Measurements from ENCODE around the gene GCSAML.

GCSAML gene

GRCh38 chr1:247536340-247536739 is 12.6 kb upstream of the GCSAML start, which contains the start of gene OR2C3:
TSS of gene OR2C3 (minus strand) at chr1:247536440. CDS start at chr1:247532511, 3,929 bp downstream.
- peaks cover 0 to under 1% of the 10 kb centered on the region in 2 experiments for H3K4me1 ChIP-seq (ENCODE audit: control insufficient read depth in 1 of 2, insufficient read depth in 1 of 2, low read depth in 1 of 2, low read length in 1 of 2)
- H3K9me3 ChIP-seq, result no peaks in the 10 kb centered on the region
- TF ChIP-seq, protein P1, sequence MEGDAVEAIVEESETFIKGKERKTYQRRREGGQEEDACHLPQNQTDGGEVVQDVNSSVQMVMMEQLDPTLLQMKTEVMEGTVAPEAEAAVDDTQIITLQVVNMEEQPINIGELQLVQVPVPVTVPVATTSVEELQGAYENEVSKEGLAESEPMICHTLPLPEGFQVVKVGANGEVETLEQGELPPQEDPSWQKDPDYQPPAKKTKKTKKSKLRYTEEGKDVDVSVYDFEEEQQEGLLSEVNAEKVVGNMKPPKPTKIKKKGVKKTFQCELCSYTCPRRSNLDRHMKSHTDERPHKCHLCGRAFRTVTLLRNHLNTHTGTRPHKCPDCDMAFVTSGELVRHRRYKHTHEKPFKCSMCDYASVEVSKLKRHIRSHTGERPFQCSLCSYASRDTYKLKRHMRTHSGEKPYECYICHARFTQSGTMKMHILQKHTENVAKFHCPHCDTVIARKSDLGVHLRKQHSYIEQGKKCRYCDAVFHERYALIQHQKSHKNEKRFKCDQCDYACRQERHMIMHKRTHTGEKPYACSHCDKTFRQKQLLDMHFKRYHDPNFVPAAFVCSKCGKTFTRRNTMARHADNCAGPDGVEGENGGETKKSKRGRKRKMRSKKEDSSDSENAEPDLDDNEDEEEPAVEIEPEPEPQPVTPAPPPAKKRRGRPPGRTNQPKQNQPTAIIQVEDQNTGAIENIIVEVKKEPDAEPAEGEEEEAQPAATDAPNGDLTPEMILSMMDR (IDR thresholded peaks at IDR 0.05), result no peak
- H3K27me3 ChIP-seq, result no peaks in the 10 kb centered on the region
- no peak within 1 kb of the TSS for H3K27ac ChIP-seq
- H3K36me3 ChIP-seq, result no peaks in the 10 kb centered on the region
- no peak within 1 kb of the TSS for H3K4me3 ChIP-seq (ENCODE audit: low read depth in 1 of 2, low read length in 1 of 2)

DNA sequence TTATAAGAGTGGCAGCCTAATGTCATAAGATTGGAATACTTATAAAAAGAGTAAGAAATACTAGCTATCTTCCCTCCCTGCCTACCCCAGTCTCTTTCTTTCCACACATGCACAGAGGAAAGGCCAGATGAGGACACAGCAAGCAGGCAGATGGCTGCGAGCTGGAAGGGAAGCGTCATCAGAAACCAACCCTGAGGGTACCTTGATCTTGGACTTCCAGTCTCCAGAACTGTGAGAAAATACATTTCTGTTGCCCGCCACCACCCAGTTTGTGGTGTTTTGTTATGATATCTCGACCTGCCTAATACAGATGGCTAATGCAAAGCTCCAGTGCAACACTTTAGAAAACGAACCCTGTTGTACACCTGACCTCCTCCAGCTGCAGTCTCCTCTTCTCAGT is 10.4 kb upstream of the GCSAML start:
- Histone ChIP-seq H3K36me3 (no peaks in the 10 kb centered on the region), H3K27me3 (no peaks in the 10 kb centered on the region), H3K4me1 (ENCODE audit: control insufficient read depth in 1 of 2, insufficient read depth in 1 of 2, low read depth in 1 of 2, low read length in 1 of 2) (no peaks in the 10 kb centered on the region), H3K4me3 (ENCODE audit: low read depth in 1 of 2, low read length in 1 of 2) (no peak overlapping the region), H3K9me3 (no peaks in the 10 kb centered on the region), H3K27ac (no peak overlapping the region)
- TF ChIP-seq, protein P1 (IDR thresholded peaks at IDR 0.05), result no peak

GRCh38 chr1:247539215-247539614 is 9.7 kb upstream of the GCSAML start:
- Histone ChIP-seq H3K27me3 (no peaks in the 10 kb centered on the region), H3K36me3 (no peaks in the 10 kb centered on the region), H3K4me1 (ENCODE audit: control insufficient read depth in 1 of 2, insufficient read depth in 1 of 2, low read depth in 1 of 2, low read length in 1 of 2) (no peaks in the 10 kb centered on the region), H3K4me3 (ENCODE audit: low read depth in 1 of 2, low read length in 1 of 2) (no peak overlapping the region), H3K9me3 (no peaks in the 10 kb centered on the region), H3K27ac (no peak overlapping the region)
- TF ChIP-seq, protein P1 (IDR thresholded peaks at IDR 0.05), result no peak

DNA sequence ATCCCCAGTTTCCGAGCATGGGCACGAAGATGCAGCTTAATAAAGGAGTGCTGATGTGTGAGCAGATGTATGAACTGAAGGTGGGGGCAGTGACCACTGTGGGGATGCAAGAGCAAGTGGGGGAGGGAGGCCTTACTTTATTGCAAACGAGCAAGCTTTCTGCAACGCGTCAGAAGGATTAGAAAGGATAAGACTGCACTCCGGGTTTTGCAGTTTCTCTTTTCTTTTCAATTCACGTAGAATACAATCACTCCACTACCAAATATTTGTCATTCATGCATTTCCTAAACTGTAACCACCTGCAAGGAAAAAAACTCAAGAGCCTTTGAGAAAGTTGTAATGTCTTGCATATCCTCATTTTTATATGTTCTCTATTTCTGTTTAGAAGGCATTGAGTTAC is 8.4 kb upstream of the GCSAML start:
- Histone ChIP-seq H3K9me3 (no peaks in the 10 kb centered on the region), H3K4me3 (ENCODE audit: low read depth in 1 of 2, low read length in 1 of 2) (no peak overlapping the region), H3K36me3 (no peaks in the 10 kb centered on the region), H3K27ac (no peak overlapping the region), H3K4me1 (ENCODE audit: control insufficient read depth in 1 of 2, insufficient read depth in 1 of 2, low read depth in 1 of 2, low read length in 1 of 2) (no peaks in the 10 kb centered on the region), H3K27me3 (no peaks in the 10 kb centered on the region)
- TF ChIP-seq, protein P1 (IDR thresholded peaks at IDR 0.05), result no peak

DNA sequence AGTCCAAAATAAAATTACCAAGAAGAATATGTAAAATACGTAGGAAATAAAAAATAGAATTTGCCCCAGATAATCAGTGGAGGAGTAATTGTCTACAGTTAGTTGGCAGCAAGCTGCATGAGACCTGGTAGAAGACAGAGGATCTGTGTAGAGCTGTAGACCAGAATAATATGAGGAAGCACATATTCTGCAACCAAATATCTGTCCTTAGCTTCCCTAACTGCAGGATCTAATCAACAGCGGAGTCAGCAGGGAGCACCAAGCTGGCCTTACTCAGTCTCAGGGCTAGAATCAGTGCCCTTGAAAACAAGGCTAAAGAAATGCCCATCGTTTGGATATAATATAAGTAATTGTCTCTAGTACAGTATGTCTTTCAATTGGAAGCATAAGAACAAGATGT is 6.1 kb upstream of the GCSAML start:
- Histone ChIP-seq H3K4me3 (ENCODE audit: low read depth in 1 of 2, low read length in 1 of 2) (no peak overlapping the region), H3K27me3 (peaks cover 13% of the 10 kb centered on the region), H3K27ac (no peak overlapping the region), H3K4me1 (ENCODE audit: control insufficient read depth in 1 of 2, insufficient read depth in 1 of 2, low read depth in 1 of 2, low read length in 1 of 2) (peaks cover 0 to under 1% of the 10 kb centered on the region in 2 experiments), H3K36me3 (no peaks in the 10 kb centered on the region), H3K9me3 (no peaks in the 10 kb centered on the region)
- TF ChIP-seq, protein P1 (IDR thresholded peaks at IDR 0.05), result no peak

GRCh38 chr1:247548092-247548491 is 842 bp upstream of the GCSAML start:
- Histone ChIP-seq H3K4me1 (ENCODE audit: control insufficient read depth in 1 of 2, insufficient read depth in 1 of 2, low read depth in 1 of 2, low read length in 1 of 2) (peaks cover 7 to 12% of the 10 kb centered on the region in 2 experiments), H3K4me3 (ENCODE audit: low read depth in 1 of 2, low read length in 1 of 2) (no peak overlapping the region), H3K9me3 (no peaks in the 10 kb centered on the region), H3K36me3 (no peaks in the 10 kb centered on the region), H3K27ac (no peak overlapping the region), H3K27me3 (peaks cover 35% of the 10 kb centered on the region)
- TF ChIP-seq, protein P1 (IDR thresholded peaks at IDR 0.05), result no peak

All from neutrophil (primary cell).